ENCODE measurements around the gene PLCG2.

The PLCG2 gene

GRCh38 chr16:81996664-81997509 is 217.8 kb downstream of the PLCG2 start:
- DNase-seq (ENCODE audit: low read depth in 1 of 2, low spot score in 1 of 2), result peak in 1 of 2 experiments; percentile 10
- TF ChIP-seq SPI1 (IDR thresholded peaks at IDR 0.05; ENCODE audit: borderline replicate concordance, low read depth) (no peak), CTCF (IDR thresholded peaks at IDR 0.05; ENCODE audit: insufficient read depth, low read length) (peak; percentile 5)
- no peak overlapping the region for H3K27ac ChIP-seq (replicated peaks)
- no peaks in the 10 kb centered on the region for H3K27me3 ChIP-seq (ENCODE audit: insufficient read depth, poor library complexity, severe bottlenecking)
- no peak overlapping the region for H3K4me3 ChIP-seq (replicated peaks; ENCODE audit: insufficient read depth, low read length)

- Histone ChIP-seq H3K27ac (replicated peaks) (no peak overlapping the region), H3K4me3 (replicated peaks; ENCODE audit: insufficient read depth, low read length) (no peak overlapping the region), H3K27me3 (ENCODE audit: insufficient read depth, poor library complexity, severe bottlenecking) (peaks cover 2% of the 10 kb centered on the region)
- no peak for TF ChIP-seq REST (IDR thresholded peaks at IDR 0.05; ENCODE audit: insufficient replicate concordance, low read depth)
- TF ChIP-seq POLR2AphosphoS5 (IDR thresholded peaks at IDR 0.05; ENCODE audit: low read depth), result no peak
- no peak for TF ChIP-seq GABPA (IDR thresholded peaks at IDR 0.05; ENCODE audit: low read depth)
- TF ChIP-seq CTCF (IDR thresholded peaks at IDR 0.05; ENCODE audit: insufficient read depth, low read length), result no peak
- no peak for TF ChIP-seq SPI1 (IDR thresholded peaks at IDR 0.05; ENCODE audit: borderline replicate concordance, low read depth)
- DNase-seq (ENCODE audit: low read depth in 1 of 2, low spot score in 1 of 2), result no peak
Measured at GRCh38 chr16:81997738-81998137, 218.6 kb downstream of the PLCG2 start.

GRCh38 chr16:82002831-82003230 is 223.7 kb downstream of the PLCG2 start:
- TF ChIP-seq POLR2AphosphoS5 (IDR thresholded peaks at IDR 0.05; ENCODE audit: low read depth) (no peak), SPI1 (IDR thresholded peaks at IDR 0.05; ENCODE audit: borderline replicate concordance, low read depth) (no peak), GABPA (IDR thresholded peaks at IDR 0.05; ENCODE audit: low read depth) (no peak), CTCF (IDR thresholded peaks at IDR 0.05; ENCODE audit: insufficient read depth, low read length) (no peak), REST (IDR thresholded peaks at IDR 0.05; ENCODE audit: insufficient replicate concordance, low read depth) (no peak)

More at GRCh38 chr16:82002831-82003230, 223.7 kb downstream of the PLCG2 start:
- Histone ChIP-seq H3K4me3 (replicated peaks; ENCODE audit: insufficient read depth, low read length) (no peak overlapping the region), H3K27ac (replicated peaks) (no peak overlapping the region), H3K27me3 (ENCODE audit: insufficient read depth, poor library complexity, severe bottlenecking) (peaks cover 18% of the 10 kb centered on the region)
- no peak for DNase-seq (ENCODE audit: low read depth in 1 of 2, low spot score in 1 of 2)
